Ovary (tissue), 9 donors: ENCODE data around the gene WASHC4. TPM values are rescaled to one million over a fixed set of nuclear protein-coding genes. Genes with fewer than 3 reads are reported as not detected.
A peak's percentile ranks its signal among the peaks of the same experiment; 100 is the strongest.

Experiments
- DNase-seq, 5 donors: peaks; one replicate each; pipeline ENCODE4 v3.0.0-alpha.2; 2019 to 2020
- H3K27ac ChIP-seq, 2 donors: fragments of 200-600 bp; one replicate each; pipeline versions ENCODE4 v1.5.1 to v1.8.0; 2019 to 2022
- H3K27me3 ChIP-seq: fragments of 200-600 bp; one replicate; pipeline ENCODE4 v1.8.0; 2022
- H3K36me3 ChIP-seq: fragments of 200-600 bp; sonication (generic); one replicate; pipeline ENCODE4 v1.5.1; 2019
- H3K4me1 ChIP-seq: one replicate; pipeline ENCODE4 v1.8.1; 2013; ENCODE audit warnings: mild to moderate bottlenecking, moderate library complexity; ENCODE audit not compliant: insufficient read depth
- H3K4me3 ChIP-seq: fragments of 200-600 bp; sonication (generic); one replicate; pipeline ENCODE4 v1.5.1; 2017
- H3K9me3 ChIP-seq, 2 donors: fragments of 200-600 bp in 1 of 2; sonication (generic) in 1 of 2; one replicate each; pipeline versions ENCODE4 v1.5.1 to v1.8.1; 2013 to 2019; ENCODE audit warnings: mild to moderate bottlenecking in 1 of 2, moderate library complexity in 1 of 2
- CTCF ChIP-seq, 3 donors: fragments of 450-650 bp in 2 of 3; fragments of 200-600 bp in 1 of 3; IDR thresholded peaks; one replicate each; pipeline versions ENCODE4 v1.5.1 to v1.8.0; 2016 to 2022; ENCODE audit warnings: antibody characterized with exemption in 3 of 3, mild to moderate bottlenecking in 1 of 3
- EP300 ChIP-seq: sonication (generic); formaldehyde crosslinking; IDR thresholded peaks from one replicate; pipeline ENCODE4 v1.6.1; 2017; ENCODE audit warnings: antibody characterized with exemption
- POLR2A ChIP-seq: fragments of 450-650 bp; IDR thresholded peaks from one replicate; pipeline ENCODE4 v1.6.1; 2017; ENCODE audit warnings: antibody characterized with exemption, mild to moderate bottlenecking, moderate library complexity
- whole genome bisulfite sequencing, 3 donors: extraction: QIAGEN DNeasy Blood & Tissue Kit in 1 of 3; methylation state at CpG; one replicate each; pipeline versions ENCODE4 v1.1.5 to v1.1.7; 2013 to 2017; 5-methylcytosine and 5-hydroxymethylcytosine counted together
- intact Hi-C, 4 donors: fragments of 100-400 bp; cut with DNase I; formaldehyde crosslinking; loops; one replicate each; pipeline versions ENCODE4 v1.11.0 to v1.15.1; 2022 to 2023
- polyA plus RNA-seq, 2 donors: library from polyadenylated mRNA; stranded (reverse); fragments of 200-250 nt in 1 of 2; fragments of 350-450 nt in 1 of 2; fragmentation: Illumina TruSeq in 1 of 2; extraction: RNeasy Lipid Tissue Mini Kit (QIAGEN cat#74804) in 1 of 2; gene quantifications; one replicate each; pipeline ENCODE4 v1.2.3, GENCODE V29; 2013 to 2014
- total RNA-seq, 7 donors: library from RNA; depleted of rRNA in 2 of 7; stranded (reverse); fragments of >200 nt in 2 of 7; fragmentation: NEBNext Ultra II Directional in 3 of 7; extraction: Animal tissue kit (Norgen Biotek cat#: 25700) in 3 of 7; gene quantifications; one replicate each; pipeline versions ENCODE4 v1.1.0 to v1.2.4, GENCODE V29; 2016 to 2023
- donor health status: DM: no; HTN: no; CAD: no; lungs with moderate emphysema.
- donor health status: DM: no; HTN: no; CAD: no.
- donor health status: Bipolar disorder and iron deficiency.
- donor health status: DM: yes; HTN: yes; CAD: no.
- donor health status: DM: no; HTN: no; CAD: no.
- donor health status: DM: yes; HTN: yes; CAD: no.

The WASHC4 gene
- total and polyA plus RNA-seq, 9 donors, result 16.0 to 55.8 (median 44.5) TPM

- TF ChIP-seq CTCF (IDR thresholded peaks at IDR 0.05) (no peak), EP300 (no peak), POLR2A (no peak)
- Histone ChIP-seq H3K9me3 (no peaks in the 10 kb centered on the region), H3K4me3 (no peak overlapping the region), H3K36me3 (no peaks in the 10 kb centered on the region), H3K4me1 (no peaks in the 10 kb centered on the region), H3K27me3 (no peaks in the 10 kb centered on the region), H3K27ac (no peak overlapping the region)
- intact Hi-C loops, result no loop called here
- DNase-seq, result no peak
Observed at GRCh38 chr12:105100998-105101397, 6.5 kb upstream of the WASHC4 start.

GRCh38 chr12:105102673-105103072 lies 4.9 kb upstream of the WASHC4 start:
- H3K27ac ChIP-seq, result no peak overlapping the region
- H3K4me1 ChIP-seq, result no peaks in the 10 kb centered on the region
- DNase-seq, result no peak
- H3K36me3 ChIP-seq, result no peaks in the 10 kb centered on the region
- H3K9me3 ChIP-seq, result no peaks in the 10 kb centered on the region
- TF ChIP-seq CTCF (IDR thresholded peaks at IDR 0.05) (no peak), EP300 (no peak), POLR2A (no peak)
- no peak overlapping the region for H3K4me3 ChIP-seq
- intact Hi-C loops, result no loop called here
- no peaks in the 10 kb centered on the region for H3K27me3 ChIP-seq

- Histone ChIP-seq H3K36me3 (no peaks in the 10 kb centered on the region), H3K27ac (no peak overlapping the region), H3K9me3 (no peaks in the 10 kb centered on the region), H3K4me3 (no peak overlapping the region), H3K27me3 (no peaks in the 10 kb centered on the region), H3K4me1 (no peaks in the 10 kb centered on the region)
- TF ChIP-seq CTCF (IDR thresholded peaks at IDR 0.05) (no peak), POLR2A (no peak), EP300 (no peak)
- 87 to 100% (median 91%) methylated on average over 1 of the region's 1 CpG for WGBS, 3 donors
- intact Hi-C loops, result no loop called here
- no peak for DNase-seq
Observed at GRCh38 chr12:105104762-105105161, 2.8 kb upstream of the WASHC4 start.

GRCh38 chr12:105106621-105107020 lies 910 bp upstream of the WASHC4 start:
- Histone ChIP-seq H3K36me3 (no peaks in the 10 kb centered on the region), H3K4me1 (no peaks in the 10 kb centered on the region), H3K27ac (no peak overlapping the region), H3K27me3 (no peaks in the 10 kb centered on the region), H3K4me3 (peak overlapping the region; percentile 98), H3K9me3 (no peaks in the 10 kb centered on the region)
- intact Hi-C loops, result no loop called here
- 47 to 52% (median 48%) methylated on average over 7 of the region's 7 CpGs for WGBS, 3 donors
- TF ChIP-seq EP300 (no peak), POLR2A (no peak), CTCF (IDR thresholded peaks at IDR 0.05) (no peak)
- no peak for DNase-seq

- DNase-seq, result no peak
- intact Hi-C loops, result no loop called here
- peak overlapping the region in 1 of 2 donors; percentile 88 for H3K27ac ChIP-seq
- H3K4me1 ChIP-seq, result no peaks in the 10 kb centered on the region
- WGBS, 3 donors, result 0 to 1% (median 0%) methylated on average over 15 of the region's 15 CpGs
- H3K9me3 ChIP-seq, result no peaks in the 10 kb centered on the region
- no peak for TF ChIP-seq CTCF (IDR thresholded peaks at IDR 0.05)
- no peak for TF ChIP-seq EP300
- no peak for TF ChIP-seq POLR2A
- peak overlapping the region; percentile 98 for H3K4me3 ChIP-seq
- H3K36me3 ChIP-seq, result no peaks in the 10 kb centered on the region
- no peaks in the 10 kb centered on the region for H3K27me3 ChIP-seq
Observed at GRCh38 chr12:105107171-105107493, 399 bp upstream of the WASHC4 start.
